GM19452 (cell line): Measurements from ENCODE around the gene PTPRH.
"Not testable (repeated sequence)": the region's sequence is repeated elsewhere in the genome, so short reads cannot be mapped to it uniquely, and the experiment has no call there.

ENCODE experiments used
- ATAC-seq: cut with Tn5 transposase; IDR thresholded peaks from one replicate; pipeline ENCODE4 v1.9.1; 2021; ENCODE audit not compliant: unreplicated experiment

Gene PTPRH

DNA sequence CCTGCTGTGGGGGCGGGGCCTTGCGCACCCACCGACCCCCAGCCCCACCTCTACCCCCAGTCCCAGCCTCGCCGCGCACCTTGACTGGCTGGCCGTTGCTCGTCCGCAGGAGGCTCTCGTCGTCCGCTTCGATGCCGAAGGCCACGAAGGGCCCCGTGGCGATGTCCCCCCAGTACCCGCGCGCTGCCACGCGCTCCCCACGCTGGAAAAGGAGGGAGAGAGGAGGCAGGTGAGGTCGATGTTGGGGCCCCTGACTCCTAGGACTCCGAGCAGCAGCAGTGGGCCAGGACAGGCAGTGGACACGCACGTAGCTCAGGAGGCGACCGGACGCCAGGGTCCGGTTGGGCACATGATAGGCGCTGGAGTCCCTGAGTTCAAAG, 48.3 kb downstream of the PTPRH start:
- ATAC-seq: no peak

DNA sequence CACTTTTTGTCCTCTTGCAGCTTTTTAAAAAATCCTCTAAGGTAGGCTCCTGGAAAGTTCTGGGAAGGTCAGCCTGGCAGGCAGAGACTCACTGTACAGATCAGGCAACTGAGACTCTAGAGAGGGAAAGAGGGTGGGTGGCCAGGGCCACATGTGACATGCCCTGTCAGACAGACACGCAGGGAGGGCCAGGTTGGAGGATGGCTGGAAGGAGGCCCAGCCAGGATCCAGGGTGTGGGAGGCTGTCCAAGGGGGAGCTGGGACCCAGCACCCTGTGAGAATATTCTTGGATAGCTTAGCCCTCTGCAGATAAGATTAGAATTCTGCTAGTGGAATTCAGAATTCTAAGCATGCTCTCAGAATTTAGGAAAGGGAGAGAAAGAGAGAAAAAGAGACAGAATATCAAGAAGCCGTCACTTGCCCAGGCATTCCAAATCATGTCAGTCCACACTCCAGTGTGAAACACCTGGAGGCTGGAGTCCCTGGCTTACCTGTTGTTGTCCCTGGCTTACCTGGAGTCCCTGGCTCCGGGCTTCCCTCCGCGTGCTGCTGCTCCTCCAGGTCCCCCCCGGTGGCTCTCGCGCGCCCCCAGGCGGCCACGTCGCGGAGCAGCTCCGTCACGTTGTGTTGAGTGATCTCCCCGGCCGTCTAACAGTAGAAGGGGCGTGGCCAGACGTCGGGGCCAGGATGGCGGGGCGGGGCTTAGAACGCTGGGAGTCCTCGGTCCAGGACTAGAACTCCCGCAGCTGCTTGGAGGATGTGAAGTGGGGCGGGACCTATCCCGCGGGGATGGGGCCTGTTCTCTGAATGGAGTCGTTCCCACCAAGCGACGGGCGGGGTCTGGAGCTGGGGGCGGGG, 48.9 kb downstream of the PTPRH start:
- peak; percentile 60 for ATAC-seq

DNA sequence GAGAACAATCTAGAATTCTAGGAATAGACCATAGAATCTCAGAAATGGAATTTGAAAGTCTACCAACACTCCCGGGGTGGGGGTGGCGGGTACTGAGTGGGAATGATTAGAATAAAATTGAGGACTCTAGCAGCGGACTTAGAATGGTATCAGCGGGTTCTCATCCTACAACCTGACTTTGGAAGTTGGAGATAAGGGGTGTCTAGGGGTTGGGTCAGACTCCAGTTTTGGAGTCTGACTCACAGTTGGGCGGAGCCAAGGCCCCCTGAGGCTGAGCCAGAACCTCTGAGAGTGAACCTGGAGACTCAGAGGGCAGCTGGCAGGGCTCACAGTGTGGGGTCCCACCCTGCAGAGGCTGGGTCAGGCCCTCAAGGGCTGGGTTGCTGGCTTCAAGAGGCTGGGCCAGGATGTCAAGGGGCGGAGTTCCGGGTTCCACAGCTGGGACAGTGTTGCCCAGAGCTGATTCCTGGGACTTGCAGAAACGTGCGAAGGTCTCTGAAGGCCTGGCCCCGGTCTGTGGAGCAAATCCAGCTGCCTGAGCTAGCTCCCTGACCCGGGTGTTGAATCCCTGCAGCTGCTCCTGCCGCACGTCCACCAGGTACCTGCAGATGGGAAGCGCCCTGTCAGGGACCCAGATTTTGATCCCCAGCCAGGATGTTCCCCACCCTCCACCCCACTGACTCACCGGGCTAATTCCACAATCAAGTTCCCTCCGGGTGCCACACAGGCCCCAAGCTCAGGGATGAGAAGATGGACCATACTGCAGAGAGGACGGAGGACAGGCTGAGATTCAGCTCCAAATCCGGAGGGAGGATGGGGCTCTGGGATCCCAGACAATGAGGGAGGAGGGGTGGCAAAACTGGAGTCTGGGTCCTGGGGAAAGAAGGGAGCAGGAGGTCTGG, 50.2 kb downstream of the PTPRH start:
- ATAC-seq: no peak

DNA sequence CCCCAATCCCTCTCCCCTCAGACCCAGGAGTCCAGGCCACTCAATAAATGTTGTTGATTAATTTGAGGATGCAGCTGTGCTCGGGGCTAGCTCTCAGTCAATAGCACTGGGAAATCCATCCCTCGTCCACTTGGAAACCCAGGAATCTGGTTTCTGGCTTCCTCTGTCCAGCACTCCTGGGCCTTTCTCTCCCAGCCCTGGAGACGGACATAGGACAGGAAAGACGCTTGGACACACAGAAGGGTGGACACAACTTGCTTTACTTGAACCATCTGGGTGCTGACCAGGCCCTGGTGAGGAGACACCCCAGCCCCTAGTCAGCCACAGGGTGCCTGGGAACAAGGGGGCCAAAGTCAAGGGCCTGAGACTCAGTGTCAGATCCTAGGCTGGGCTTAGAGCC, 50.9 kb downstream of the PTPRH start:
- ATAC-seq: no peak

DNA sequence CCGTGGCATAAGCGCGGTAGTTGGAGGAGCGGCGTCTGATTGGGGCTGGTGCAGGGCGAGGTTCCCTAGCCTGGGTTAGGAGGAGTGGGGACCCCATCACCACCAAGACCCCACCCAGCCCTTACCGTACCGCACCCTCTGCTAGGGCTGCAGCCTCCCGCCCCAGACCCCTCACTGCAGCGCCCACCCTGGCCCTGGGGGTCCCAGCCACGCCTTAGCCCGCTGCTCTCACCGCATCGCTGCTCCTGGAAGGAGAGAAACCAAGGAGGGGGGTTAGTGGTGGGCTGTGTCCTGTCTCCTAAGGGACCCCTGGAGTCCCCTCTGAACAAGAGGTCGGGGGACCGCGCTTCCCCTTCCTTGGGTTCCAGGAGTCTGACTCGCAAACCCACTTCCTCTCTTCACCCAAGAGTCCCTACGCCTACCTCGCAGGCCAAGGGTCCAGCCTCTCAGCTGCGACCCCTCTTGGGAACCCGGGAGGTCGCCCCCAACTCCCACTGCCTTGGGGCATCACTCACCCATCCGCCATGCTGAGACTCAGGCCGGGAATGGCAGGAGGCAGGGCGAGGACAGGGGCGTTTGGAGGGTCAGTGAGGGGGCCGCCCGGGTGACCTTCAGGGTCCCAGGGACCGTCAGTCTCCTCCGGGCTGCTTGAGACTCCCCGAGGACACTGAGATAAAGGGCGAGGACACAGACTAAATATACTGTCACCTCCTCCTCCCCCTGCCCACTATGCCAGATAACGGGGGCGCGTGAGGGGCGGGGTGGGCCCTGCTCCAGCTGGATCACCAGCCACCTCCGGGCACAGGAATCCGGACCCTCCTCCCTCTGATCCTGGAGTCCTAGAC, 52.0 kb downstream of the PTPRH start, which contains the start of gene TNNI3:
Gene TNNI3, minus strand, starts transcription at position 669 of the 845 bp plus-strand sequence. Its CDS starts 143 bp downstream, at position 526.
- ATAC-seq: no peak

DNA sequence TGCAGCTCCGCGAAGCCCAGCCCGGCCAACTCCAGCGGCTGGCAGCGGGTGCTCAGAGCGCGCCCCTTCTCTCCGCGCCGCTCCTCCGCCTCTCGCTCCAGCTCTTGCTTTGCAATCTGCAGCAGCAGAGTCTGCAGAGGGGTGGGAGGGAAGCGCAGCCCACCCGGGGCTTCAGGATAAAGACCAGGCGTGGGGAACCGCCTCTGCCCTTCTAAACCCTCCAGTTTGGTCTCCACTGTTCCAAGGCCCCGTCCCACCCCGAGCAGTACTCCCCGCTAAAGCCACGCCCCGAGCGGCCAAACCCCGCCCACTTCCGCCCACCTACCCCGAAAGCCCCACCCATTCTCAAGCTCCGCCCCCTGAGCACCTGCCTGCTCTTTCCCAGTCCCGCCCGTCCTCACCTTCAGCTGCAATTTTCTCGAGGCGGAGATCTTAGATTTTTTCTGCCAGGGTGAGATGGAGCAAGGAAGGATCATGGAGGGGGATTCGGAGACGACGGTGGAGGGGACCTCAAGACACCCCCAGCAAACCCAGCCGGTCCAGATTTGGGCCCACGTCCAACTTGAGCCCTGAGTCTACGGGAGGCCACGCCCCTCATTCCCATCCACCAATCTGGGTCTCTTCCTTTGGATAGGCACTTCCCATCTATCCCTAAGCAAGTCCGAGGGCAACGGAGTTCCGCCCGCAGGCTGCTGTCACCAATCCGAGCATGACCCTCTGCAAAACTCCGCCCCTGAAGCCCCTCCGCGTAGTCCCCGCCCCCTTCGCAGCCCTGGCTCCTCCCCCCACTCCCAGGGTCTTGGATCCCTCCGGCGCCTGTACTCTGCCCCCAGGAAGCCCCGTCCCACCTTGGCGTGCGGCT, 52.9 kb downstream of the PTPRH start:
- ATAC-seq: no peak

DNA sequence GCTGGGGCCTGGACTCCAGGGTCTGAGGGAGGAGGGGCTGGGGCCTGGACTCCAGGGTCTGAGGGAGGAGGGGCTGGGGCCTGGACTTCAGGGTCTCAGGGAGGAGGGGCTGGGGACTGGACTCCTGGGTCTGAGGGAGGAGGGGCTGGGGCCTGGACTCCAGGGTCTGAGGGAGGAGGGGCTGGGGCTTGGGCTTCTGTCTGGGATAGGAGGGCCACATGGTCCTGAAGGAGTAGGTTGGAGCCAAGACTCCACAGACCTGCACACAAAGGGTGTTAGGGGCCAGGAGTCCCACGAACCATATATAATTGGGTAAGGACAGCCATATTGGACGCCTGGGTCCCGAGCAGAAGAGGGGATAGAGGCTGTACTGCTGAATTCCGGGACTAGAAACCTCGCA, 53.5 kb downstream of the PTPRH start:
- ATAC-seq: not testable (repeated sequence)

DNA sequence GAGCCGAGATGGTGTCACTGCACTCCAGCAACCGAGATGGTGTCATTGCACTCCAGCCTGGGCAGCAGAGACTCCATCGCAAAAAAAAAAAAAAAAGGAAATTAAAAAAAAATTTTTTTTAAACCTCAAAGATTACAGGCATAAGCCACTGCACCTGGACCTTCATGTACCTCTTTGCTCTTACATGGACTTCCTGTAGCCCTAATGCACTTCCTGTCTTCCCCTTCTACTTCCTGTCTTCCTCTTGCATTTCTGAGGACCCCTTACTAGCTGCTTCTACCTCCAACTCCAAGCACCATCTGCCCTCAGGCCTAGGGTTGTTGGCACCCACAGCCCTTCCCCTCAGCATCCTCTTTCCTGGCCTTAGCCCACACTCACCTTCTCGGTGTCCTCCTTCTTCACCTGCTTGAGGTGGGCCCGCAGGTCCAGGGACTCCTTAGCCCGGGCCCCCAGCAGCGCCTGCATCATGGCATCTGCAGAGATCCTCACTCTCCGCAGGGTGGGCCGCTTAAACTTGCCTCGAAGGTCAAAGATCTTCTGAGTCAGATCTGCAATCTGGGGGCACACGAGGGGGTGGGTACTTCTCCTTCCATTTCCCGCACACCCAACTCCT, 55.5 kb downstream of the PTPRH start:
- ATAC-seq: no peak

DNA sequence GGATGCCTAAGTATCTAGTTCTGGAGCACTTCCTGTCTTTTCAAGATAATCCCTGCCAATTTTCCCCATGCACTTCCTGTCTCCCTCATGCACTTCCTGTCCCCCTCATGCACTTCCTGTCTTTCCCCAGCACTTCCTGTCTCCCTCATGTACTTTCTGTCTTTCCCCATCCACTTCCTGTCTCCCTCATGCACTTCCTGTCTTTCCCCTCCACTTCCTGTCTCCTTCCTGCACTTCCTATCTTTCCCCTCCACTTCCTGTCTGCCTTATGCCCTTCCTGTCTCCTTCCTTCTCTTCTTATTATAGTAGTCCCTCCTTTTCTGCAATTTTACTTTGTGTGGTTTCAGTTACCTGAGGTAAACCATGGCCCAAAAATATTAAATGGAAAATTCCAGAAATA, 57.3 kb downstream of the PTPRH start:
- no peak for ATAC-seq

DNA sequence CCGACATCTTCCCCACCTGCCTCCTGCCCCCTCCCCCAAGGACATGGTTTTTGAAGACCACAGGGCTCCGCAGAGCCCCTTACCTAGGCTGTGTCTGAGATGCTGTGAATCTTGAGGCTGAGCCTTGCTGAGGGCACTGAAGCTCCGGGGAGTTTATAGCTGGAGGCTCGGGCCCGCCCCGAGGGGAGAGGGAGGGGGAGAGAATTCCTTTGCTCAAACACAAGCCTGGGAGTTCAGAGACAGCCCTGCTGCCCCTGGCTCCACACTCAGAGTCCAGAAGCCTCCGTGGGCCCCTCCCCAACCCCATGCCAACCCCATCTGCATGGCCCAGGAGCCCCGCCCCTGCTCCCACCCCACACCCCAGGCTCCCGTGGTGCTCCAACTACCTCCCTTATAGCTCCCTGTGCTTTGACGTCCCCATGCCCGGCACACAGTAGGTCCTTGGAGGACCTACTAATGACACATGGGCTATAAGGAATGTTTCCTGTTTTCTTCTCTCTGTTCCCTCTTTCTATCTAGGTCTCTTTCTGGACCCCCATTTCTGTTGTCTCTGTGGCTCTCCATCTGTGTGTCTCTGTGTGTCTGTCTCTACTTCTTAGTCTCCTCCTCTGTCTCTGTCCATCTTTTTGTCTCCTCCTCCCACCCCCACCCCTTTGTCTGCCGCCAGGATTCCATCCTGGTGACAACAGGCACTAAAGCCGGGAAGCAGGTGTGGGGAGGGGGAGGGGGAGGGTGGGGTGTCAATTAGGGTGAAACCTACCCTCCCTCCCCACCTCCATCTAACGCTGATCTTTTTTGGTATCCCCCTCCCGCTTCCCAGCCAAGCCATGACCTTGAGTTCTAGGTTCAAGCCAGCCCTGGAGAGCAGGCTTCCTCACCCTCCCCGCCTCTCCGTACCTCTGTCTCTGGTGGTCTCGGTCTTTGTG, 60.0 kb downstream of the PTPRH start, which contains the start of gene TNNT1:
Gene TNNT1, minus strand, starts transcription at position 129 of the 926 bp plus-strand sequence. CDS start 2,049 bp downstream, outside the sequence.
- no peak for ATAC-seq

DNA sequence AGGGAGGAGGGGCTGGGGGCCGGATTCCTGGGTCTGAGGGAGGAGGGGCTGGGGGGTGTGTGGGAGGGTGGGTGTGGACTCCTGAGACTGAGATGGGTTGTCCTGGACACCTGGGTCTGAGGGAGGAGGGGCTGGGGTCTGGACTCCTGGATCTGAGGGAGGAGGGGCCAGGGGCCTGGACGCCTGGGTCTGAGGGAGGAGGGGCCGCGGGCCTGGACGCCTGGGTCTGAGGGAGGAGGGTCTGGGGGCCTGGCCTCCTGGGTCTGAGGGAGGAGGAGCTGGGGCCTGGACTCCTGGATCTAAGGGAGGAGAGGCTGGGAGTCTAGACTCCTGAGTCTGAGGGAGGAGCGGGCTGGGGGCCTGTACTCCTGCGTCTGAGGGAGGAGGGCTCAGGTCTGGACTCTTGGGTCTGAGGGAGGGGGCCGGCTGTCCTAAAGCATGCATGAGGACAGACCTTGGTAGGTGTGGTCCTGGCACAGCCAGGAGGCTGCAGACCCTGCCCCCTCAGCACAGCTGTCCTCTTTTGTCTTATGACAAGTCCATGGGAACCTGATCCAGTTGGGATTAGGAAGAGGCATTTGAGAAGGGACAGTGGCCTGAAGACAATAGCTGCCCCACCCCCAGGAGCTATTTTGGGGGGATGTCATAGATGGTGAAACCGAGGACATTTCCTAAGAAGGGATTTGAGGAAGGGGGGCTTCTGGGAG, 61.6 kb downstream of the PTPRH start:
- no peak for ATAC-seq

DNA sequence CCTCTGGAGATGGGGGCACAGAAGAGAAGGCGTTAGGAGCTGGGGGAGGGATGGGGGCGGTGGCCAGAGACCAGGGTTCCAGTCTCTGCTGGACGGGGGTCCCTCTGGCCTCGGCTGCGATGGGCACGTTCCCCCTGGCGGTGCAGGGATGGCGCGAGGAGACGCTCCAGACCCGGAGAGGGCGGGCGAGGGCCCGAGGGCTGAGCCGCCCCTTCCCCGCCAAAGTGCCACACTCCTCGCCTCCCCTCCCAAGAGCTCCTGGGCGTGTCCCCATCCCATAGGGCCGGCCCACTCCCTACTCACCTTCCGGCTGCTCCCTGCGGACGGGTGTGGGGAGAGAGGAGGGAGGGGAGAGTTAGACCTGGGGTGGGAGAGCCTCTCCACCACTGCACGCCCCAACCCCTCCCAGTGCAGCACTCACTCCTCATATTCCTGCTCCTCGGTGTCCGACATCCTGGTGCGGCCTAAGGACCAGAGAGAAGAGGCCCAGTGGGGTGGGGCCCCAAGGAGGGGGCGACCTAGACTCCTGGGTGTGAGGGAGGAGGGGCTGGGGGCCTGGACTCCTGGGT, 62.5 kb downstream of the PTPRH start:
- no peak for ATAC-seq

DNA sequence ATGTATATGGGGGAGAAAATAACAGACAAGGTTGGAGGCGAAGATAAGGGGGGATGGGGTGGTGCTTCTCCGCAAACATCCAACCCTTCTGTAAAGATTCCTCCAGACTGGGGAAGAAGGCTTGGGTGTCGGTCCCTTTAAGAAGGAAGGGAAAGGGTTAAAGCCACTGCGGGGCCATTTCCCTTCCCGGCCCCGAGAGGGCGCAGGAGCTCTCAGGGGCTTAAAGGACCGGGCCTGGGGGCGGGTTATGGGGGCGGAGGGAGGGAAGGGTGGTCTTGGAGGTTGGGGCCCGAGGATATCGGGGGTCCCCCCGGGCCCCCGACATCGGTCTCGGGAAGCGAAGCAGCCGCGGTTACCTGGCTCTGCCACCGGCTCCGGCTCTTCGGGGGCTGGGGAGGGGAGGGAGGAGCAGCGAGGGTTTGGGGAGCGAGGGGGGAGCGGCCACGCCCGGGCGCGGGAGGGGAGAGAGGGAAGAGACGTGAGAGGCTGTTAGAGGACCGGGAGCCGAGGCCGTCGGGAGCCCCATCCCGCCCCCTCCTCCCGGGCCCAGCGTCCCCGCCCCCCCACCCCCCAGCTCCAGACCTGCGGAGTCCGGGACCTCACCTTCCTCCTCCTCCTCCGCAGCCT, 63.1 kb downstream of the PTPRH start:
- ATAC-seq: no peak

DNA sequence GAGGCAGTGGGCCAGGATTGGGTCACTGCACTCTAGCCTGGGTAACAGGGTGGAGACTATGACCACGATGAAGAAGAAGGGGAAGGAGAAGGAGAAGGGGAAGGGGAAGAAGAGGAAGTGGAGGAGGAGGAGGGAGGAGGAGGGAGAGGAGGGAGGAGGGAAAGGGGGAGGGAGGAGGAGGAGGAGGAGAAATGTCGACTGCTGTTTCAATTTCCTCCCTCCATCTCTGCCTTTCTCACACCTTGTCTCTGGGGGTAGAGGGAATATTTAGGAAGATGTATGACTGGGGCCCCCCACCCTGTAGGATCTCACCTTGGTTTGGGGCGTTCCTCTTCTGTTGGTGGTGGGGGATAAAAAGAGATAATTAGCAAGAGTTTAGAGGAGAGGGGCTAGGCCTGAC, 64.1 kb downstream of the PTPRH start:
- no peak for ATAC-seq

DNA sequence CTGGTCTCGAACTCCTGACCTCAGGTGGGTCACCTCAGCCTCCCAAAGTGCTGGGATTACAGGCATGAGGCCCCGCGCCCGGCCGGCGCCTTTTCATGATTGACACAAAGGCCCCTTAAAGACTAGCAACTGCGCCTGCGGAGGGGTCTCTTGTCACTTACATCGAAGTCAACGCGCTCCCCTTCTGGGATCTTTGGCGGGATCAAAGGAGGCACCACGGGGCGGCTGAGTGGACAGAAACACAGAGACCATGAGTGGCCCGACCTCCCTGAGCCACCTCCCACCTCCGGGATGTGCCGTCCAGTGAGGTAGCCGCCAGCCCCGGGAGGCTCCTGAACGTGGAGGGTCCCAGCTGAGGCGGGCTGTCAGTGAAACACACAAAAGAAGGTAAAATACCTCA, 67.6 kb downstream of the PTPRH start:
- no peak for ATAC-seq

DNA sequence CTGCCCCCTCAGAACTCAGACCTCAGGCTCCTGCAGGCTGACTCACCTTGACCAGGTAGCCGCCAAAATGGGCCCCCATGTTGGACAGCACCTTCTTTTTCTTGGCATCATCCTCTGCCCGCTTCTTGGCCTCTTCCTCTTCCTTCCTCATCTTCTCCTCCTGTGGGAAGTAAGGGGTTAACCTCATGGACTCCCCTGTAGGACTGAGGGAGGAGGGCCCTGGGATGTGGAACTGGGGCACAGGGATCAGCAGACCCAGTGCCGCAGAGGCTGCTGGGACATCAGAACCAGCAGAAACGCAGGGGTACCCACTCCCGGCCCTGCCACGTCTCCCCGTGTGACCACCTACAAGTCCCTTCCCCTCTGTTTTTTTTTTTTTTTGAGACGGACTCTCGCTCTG, 71.4 kb downstream of the PTPRH start:
- no peak for ATAC-seq
